Parathyroid adenoma (tissue), 2 donors: ENCODE measurements around the gene ST14.
"Not testable (repeated sequence)": the region's sequence is repeated elsewhere in the genome, so short reads cannot be mapped to it uniquely, and the experiment has no call there.

Experiments used
- H2AFZ ChIP-seq: fragments of 300-600 bp; sonication (generic); one replicate; pipeline ENCODE4 v1.7.0; 2017; ENCODE audit warnings: antibody characterized with exemption, mild to moderate bottlenecking
- H3K27ac ChIP-seq: fragments of 300-600 bp; sonication (generic); one replicate; pipeline ENCODE4 v1.7.0; 2017
- H3K27me3 ChIP-seq: fragments of 300-600 bp; sonication (generic); one replicate; pipeline ENCODE4 v1.7.0; 2017; ENCODE audit warnings: low read length; ENCODE audit not compliant: control insufficient read depth, insufficient read depth
- H3K36me3 ChIP-seq: fragments of 300-600 bp; sonication (generic); one replicate; pipeline ENCODE4 v1.7.0; 2017; ENCODE audit warnings: low read length; ENCODE audit not compliant: control insufficient read depth, insufficient read depth
- H3K4me1 ChIP-seq: fragments of 300-600 bp; sonication (generic); one replicate; pipeline ENCODE4 v1.7.0; 2017; ENCODE audit warnings: control low read depth
- H3K4me2 ChIP-seq: fragments of 300-600 bp; sonication (generic); one replicate; pipeline ENCODE4 v1.7.0; 2017; ENCODE audit warnings: low read length
- H3K4me3 ChIP-seq: fragments of 300-600 bp; sonication (generic); one replicate; pipeline ENCODE4 v1.7.0; 2017; ENCODE audit warnings: low read depth, low read length
- H3K79me2 ChIP-seq: fragments of 300-600 bp; sonication (generic); one replicate; pipeline ENCODE4 v1.7.0; 2017; ENCODE audit warnings: control low read depth
- H3K9ac ChIP-seq: fragments of 300-600 bp; sonication (generic); one replicate; pipeline ENCODE4 v1.7.0; 2017; ENCODE audit warnings: mild to moderate bottlenecking
- H3K9me3 ChIP-seq: fragments of 300-600 bp; sonication (generic); one replicate; pipeline ENCODE4 v1.7.0; 2017; ENCODE audit warnings: low read length; ENCODE audit not compliant: control insufficient read depth
- TF ChIP-seq, protein P1 (sequence below): fragments of 300-600 bp; sonication (generic); IDR thresholded peaks from one replicate; pipeline ENCODE4 v1.7.0; 2017; ENCODE audit warnings: antibody characterized with exemption, mild to moderate bottlenecking
- donor health status: primary hyperparathyroidism.

ST14 gene

GRCh38 chr11:130246270-130246669 lies 86.7 kb downstream of the ST14 start:
- Histone ChIP-seq H3K27me3 (no peaks in the 10 kb centered on the region), H3K4me1 (no peaks in the 10 kb centered on the region), H3K4me2 (no peak overlapping the region), H3K9ac (no peak overlapping the region), H3K79me2 (no peaks in the 10 kb centered on the region), H3K4me3 (no peak overlapping the region), H2AFZ (no peak overlapping the region), H3K27ac (no peak overlapping the region), H3K9me3 (no peaks in the 10 kb centered on the region), H3K36me3 (no peaks in the 10 kb centered on the region)
- TF ChIP-seq, protein P1, sequence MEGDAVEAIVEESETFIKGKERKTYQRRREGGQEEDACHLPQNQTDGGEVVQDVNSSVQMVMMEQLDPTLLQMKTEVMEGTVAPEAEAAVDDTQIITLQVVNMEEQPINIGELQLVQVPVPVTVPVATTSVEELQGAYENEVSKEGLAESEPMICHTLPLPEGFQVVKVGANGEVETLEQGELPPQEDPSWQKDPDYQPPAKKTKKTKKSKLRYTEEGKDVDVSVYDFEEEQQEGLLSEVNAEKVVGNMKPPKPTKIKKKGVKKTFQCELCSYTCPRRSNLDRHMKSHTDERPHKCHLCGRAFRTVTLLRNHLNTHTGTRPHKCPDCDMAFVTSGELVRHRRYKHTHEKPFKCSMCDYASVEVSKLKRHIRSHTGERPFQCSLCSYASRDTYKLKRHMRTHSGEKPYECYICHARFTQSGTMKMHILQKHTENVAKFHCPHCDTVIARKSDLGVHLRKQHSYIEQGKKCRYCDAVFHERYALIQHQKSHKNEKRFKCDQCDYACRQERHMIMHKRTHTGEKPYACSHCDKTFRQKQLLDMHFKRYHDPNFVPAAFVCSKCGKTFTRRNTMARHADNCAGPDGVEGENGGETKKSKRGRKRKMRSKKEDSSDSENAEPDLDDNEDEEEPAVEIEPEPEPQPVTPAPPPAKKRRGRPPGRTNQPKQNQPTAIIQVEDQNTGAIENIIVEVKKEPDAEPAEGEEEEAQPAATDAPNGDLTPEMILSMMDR = no peak

DNA sequence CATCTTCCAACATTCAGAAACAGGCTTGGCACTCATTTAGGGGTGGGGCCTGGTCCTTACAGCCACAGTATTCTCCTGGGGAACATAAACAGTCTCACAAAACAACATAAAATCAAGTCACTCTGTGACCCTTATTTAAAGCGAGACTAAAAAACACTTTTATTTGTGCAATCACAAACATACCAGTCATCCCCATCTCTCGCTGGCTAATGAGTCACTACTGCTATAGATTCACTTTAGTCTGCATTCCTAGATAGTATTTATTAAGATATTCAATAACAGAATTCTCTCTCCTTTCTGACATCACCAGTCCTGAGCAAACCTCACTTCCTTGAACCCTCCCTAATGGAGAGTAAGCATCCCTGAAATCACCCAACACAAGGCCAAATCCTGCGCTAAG lies 87.2 kb downstream of the ST14 start:
- Histone ChIP-seq H3K4me3 (no peak overlapping the region), H3K4me2 (no peak overlapping the region), H3K27ac (no peak overlapping the region), H3K9me3 (no peaks in the 10 kb centered on the region), H3K36me3 (no peaks in the 10 kb centered on the region), H3K9ac (no peak overlapping the region), H3K79me2 (no peaks in the 10 kb centered on the region), H3K4me1 (no peaks in the 10 kb centered on the region), H3K27me3 (no peaks in the 10 kb centered on the region), H2AFZ (no peak overlapping the region)
- TF ChIP-seq, protein P1 = no peak

- H2AFZ ChIP-seq = no peak overlapping the region
- no peaks in the 10 kb centered on the region for H3K4me1 ChIP-seq
- H3K36me3 ChIP-seq = no peaks in the 10 kb centered on the region
- TF ChIP-seq, protein P1 = no peak
- H3K4me2 ChIP-seq = no peak overlapping the region
- no peak overlapping the region for H3K4me3 ChIP-seq
- no peak overlapping the region for H3K9ac ChIP-seq
- peaks cover 4% of the 10 kb centered on the region for H3K79me2 ChIP-seq
- no peaks in the 10 kb centered on the region for H3K9me3 ChIP-seq
- H3K27me3 ChIP-seq = no peaks in the 10 kb centered on the region
- H3K27ac ChIP-seq = no peak overlapping the region
Measured at GRCh38 chr11:130247319-130247718, 87.7 kb downstream of the ST14 start.

GRCh38 chr11:130249371-130249770 lies 89.8 kb downstream of the ST14 start:
- Histone ChIP-seq H3K4me2 (no peak overlapping the region), H3K9ac (no peak overlapping the region), H2AFZ (no peak overlapping the region), H3K4me1 (no peaks in the 10 kb centered on the region), H3K4me3 (no peak overlapping the region), H3K9me3 (no peaks in the 10 kb centered on the region), H3K27ac (no peak overlapping the region), H3K36me3 (no peaks in the 10 kb centered on the region), H3K27me3 (no peaks in the 10 kb centered on the region), H3K79me2 (peaks cover 6% of the 10 kb centered on the region)
- TF ChIP-seq, protein P1 = no peak

GRCh38 chr11:130249929-130250328 lies 90.3 kb downstream of the ST14 start:
- not testable (repeated sequence) for H3K9ac ChIP-seq, H3K9me3 ChIP-seq, H3K4me1 ChIP-seq, H3K79me2 ChIP-seq, H3K4me3 ChIP-seq, H3K27ac ChIP-seq, H2AFZ ChIP-seq, H3K27me3 ChIP-seq, H3K36me3 ChIP-seq, H3K4me2 ChIP-seq

DNA sequence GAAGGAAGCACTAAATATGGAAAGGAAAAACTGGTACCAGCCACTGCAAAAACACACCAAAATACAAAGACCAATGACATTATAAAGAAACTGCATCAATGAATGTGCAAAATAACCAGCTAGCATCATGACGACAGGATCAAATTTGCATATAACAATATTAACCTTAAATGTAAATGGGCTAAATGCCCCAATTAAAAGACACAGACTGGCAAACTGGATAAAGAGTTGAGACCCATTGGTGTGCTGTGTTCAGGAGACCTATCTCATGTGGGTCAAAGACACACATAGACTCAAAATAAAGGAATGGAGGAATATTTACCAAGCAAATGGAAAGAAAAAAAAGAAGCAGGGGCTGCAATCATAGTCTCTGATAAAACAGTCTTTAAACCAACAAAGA lies 92.2 kb downstream of the ST14 start:
- H3K36me3 ChIP-seq, H3K27ac ChIP-seq, H3K9me3 ChIP-seq, H3K4me3 ChIP-seq, H3K4me1 ChIP-seq, H3K4me2 ChIP-seq, H3K27me3 ChIP-seq, H2AFZ ChIP-seq, H3K79me2 ChIP-seq, H3K9ac ChIP-seq: not testable (repeated sequence)
